ENCODE results near the gene ADISSP.

GRCh38 chr20:3786665-3787323 lies 19.2 kb upstream of the ADISSP start, which contains the start of gene CENPB:
- peak; percentile 55 to 83 for TF ChIP-seq CTCF (conservative IDR thresholded peaks at IDR 0.05; ENCODE audit: low read depth in 2 of 2)
- TF ChIP-seq EZH2 (IDR thresholded peaks at IDR 0.05; ENCODE audit: low read depth, unreplicated experiment): no peak
- TF ChIP-seq REST (IDR thresholded peaks at IDR 0.05; ENCODE audit: unreplicated experiment): peak; percentile 54
- no peak for TF ChIP-seq EZH2phosphoT487 (IDR thresholded peaks at IDR 0.05; ENCODE audit: unreplicated experiment)
- TF ChIP-seq NANOG (IDR thresholded peaks at IDR 0.05; ENCODE audit: borderline replicate concordance): no peak
- TF ChIP-seq ZNF114 (CRISPR knock-in tag; IDR thresholded peaks at IDR 0.05): no peak
- peak; percentile 28; the same call in 1 of the 2 replicates for TF ChIP-seq POLR2AphosphoS5 (IDR thresholded peaks at IDR 0.05; ENCODE audit: low read depth)
- no peak for TF ChIP-seq JUNB (IDR thresholded peaks at IDR 0.05; ENCODE audit: unreplicated experiment)
- no peak for TF ChIP-seq STAT1 (IDR thresholded peaks at IDR 0.05; ENCODE audit: unreplicated experiment)
- TF ChIP-seq CREB1 (CRISPR knock-in tag; IDR thresholded peaks at IDR 0.05; ENCODE audit: low read depth): no peak
- no peak for TF ChIP-seq ZNF331 (CRISPR knock-in tag; IDR thresholded peaks at IDR 0.05; ENCODE audit: low read depth)

All from GM23338 (cell line).